Colonic mucosa (tissue), 4 donors: ENCODE measurements around the gene CLDND2. TPM values are rescaled to one million over a fixed set of nuclear protein-coding genes. Genes with fewer than 3 reads are reported as not detected.

Experiments
- DNase-seq: peaks from one replicate; pipeline ENCODE4 v3.0.0-alpha.2; 2020
- H3K27ac ChIP-seq: fragments of 200-600 bp; one replicate; pipeline ENCODE4 v1.8.0; 2021
- H3K27me3 ChIP-seq: fragments of 200-600 bp; one replicate; pipeline ENCODE4 v1.8.0; 2021
- H3K36me3 ChIP-seq: fragments of 200-600 bp; one replicate; pipeline ENCODE4 v1.8.0; 2021
- H3K4me1 ChIP-seq: fragments of 200-600 bp; one replicate; pipeline ENCODE4 v1.8.0; 2021; ENCODE audit warnings: mild to moderate bottlenecking
- H3K4me3 ChIP-seq: fragments of 200-600 bp; one replicate; pipeline ENCODE4 v1.8.0; 2021
- H3K9ac ChIP-seq, 2 donors: one replicate each; pipeline ENCODE4 v1.7.0; 2013; ENCODE audit warnings: control low read depth in 2 of 2, low read depth in 2 of 2, low read length in 2 of 2
- H3K9me3 ChIP-seq: fragments of 200-600 bp; one replicate; pipeline ENCODE4 v1.8.0; 2021
- intact Hi-C: fragments of 100-400 bp; cut with DNase I; formaldehyde crosslinking; loops from one replicate; pipeline ENCODE4 v1.14.1; 2022
- total RNA-seq, 2 donors: library from RNA; stranded (reverse); fragmentation: NEBNext Ultra II Directional in 1 of 2; extraction: Animal tissue kit (Norgen Biotek cat#: 25700) in 1 of 2; gene quantifications; one replicate each; pipeline ENCODE4 v1.2.1, GENCODE V29; 2021
- TF ChIP-seq, protein P1 (sequence below): fragments of 200-600 bp; IDR thresholded peaks from one replicate; pipeline ENCODE4 v1.8.0; 2022; ENCODE audit warnings: antibody characterized with exemption, mild to moderate bottlenecking
- donor health status: healthy.
- donor health status: DM: no; HTN: no; CAD: no.
- donor health status: DM: no; HTN: no; CAD: no.

The CLDND2 gene
- total RNA-seq, 2 donors from 2014 or later: 2.9 TPM; not detected in 1

DNA sequence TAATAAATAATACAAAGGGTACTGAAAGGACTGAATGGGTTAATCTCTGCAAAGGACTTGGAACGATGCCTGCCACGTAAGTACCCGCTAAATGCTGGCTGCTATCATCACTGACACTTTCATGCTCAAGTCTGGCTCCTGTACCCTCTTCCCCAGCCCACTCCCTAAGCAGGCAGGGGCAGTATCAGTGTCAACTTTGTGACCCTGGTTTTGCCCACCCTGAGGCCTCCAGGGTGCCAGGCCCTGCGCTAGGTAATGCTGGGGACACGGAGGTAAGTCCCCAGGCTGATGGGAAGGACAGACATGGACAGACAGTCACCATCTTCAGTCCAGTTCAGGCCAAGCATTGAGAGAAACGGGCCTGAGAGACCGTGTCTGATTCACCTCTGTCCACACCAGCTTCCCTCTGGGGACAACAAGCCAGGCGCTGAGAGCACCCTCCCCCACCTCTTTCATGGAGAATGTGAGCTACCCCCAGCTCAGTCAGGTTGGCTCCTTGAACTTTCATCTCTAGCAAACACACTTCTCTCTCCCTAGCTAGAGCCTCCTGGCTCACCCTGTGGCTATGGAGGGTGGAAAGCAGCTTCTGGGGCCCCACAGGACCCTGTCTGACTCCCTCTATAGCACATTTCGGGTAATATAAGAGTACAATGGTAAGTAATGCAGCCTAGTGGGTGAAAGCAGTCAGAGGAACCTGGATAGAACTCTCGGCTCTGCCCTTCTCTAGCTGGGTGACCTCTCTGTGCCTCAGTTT, 3.4 kb downstream of the CLDND2 start:
- no peaks in the 10 kb centered on the region for H3K36me3 ChIP-seq
- TF ChIP-seq, protein P1, sequence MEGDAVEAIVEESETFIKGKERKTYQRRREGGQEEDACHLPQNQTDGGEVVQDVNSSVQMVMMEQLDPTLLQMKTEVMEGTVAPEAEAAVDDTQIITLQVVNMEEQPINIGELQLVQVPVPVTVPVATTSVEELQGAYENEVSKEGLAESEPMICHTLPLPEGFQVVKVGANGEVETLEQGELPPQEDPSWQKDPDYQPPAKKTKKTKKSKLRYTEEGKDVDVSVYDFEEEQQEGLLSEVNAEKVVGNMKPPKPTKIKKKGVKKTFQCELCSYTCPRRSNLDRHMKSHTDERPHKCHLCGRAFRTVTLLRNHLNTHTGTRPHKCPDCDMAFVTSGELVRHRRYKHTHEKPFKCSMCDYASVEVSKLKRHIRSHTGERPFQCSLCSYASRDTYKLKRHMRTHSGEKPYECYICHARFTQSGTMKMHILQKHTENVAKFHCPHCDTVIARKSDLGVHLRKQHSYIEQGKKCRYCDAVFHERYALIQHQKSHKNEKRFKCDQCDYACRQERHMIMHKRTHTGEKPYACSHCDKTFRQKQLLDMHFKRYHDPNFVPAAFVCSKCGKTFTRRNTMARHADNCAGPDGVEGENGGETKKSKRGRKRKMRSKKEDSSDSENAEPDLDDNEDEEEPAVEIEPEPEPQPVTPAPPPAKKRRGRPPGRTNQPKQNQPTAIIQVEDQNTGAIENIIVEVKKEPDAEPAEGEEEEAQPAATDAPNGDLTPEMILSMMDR: no peak
- peak overlapping the region; percentile 76 for H3K4me3 ChIP-seq
- no peaks in the 10 kb centered on the region for H3K27me3 ChIP-seq
- intact Hi-C loops: no loop called here
- peaks cover 10% of the 10 kb centered on the region for H3K4me1 ChIP-seq
- no peaks in the 10 kb centered on the region for H3K9me3 ChIP-seq
- H3K27ac ChIP-seq: peak overlapping the region; percentile 91
- H3K9ac ChIP-seq: peak overlapping the region; percentile 96 to 99
- peak; percentile 53 for DNase-seq

DNA sequence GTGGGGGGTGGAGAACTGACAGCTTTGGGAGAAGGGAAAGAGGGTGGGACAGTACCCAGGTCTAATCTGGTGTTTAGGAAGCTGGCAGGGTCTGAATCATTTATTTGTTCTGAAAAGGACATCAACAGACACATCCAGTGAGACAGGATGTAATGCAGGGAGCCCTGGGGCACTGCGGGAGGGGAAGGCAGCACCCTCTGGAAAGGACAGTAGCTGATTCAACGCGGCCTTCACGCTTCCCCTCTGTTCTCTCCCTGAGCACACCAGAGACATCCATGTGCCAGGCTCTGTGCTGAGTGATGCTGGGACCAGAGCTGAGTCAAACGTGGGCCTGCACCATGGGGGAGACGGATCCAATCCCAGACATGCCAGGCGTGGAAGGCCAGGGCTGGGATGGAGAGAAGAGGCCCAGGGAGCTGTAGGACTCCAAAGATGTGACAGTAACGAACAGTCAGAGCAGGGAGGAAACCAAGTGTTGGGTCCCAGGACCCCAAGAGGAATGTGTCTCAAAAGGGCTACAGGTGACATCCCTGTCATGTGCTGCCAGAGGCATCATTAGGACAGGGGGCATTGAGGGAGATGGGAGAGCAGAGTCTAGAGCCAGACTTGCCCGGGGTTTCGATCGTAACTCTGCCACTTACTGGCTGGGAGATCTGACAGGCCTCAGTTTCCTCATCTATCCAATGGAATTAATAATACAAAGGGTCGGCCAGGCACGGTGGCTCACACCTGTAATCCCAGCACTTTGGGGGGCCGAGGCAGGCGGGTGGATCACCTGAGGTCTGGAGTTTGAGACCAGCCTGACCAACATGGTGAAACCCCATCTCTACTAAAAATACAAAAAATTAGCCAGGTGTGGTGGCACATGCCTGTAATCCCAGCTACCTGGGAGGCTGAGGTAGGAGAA, 4.3 kb downstream of the CLDND2 start:
- no peak for DNase-seq
- Histone ChIP-seq H3K36me3 (no peaks in the 10 kb centered on the region), H3K4me1 (peaks cover 10% of the 10 kb centered on the region), H3K9ac (peak overlapping the region in 1 of 2 donors; percentile 40), H3K27me3 (no peaks in the 10 kb centered on the region), H3K27ac (no peak overlapping the region), H3K4me3 (no peak overlapping the region), H3K9me3 (no peaks in the 10 kb centered on the region)
- intact Hi-C loops: no loop called here
- TF ChIP-seq, protein P1: no peak

DNA sequence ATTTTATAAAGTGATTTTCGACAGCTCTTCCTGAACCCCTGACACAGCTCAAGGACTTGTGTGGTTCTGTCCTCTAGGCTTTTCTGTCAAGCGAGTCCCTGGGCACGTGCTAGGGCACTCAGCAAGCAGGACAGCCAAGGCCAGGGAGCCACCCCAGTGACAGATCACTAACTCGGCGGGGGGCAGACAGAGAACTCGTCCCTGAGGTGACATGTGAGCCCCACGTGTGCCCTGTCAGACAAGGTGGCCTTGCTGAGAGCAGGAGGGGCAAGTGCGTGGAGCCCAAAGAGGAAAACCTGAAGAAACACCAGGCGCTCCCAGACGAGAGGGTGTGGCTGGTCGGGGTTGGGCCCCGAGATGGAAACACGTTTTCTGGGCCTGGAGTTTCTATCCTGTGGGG, 7.6 kb downstream of the CLDND2 start:
- peaks cover 6% of the 10 kb centered on the region for H3K4me1 ChIP-seq
- H3K27ac ChIP-seq: no peak overlapping the region
- no peaks in the 10 kb centered on the region for H3K9me3 ChIP-seq
- no peak overlapping the region for H3K4me3 ChIP-seq
- H3K36me3 ChIP-seq: no peaks in the 10 kb centered on the region
- H3K9ac ChIP-seq: no peak overlapping the region
- TF ChIP-seq, protein P1: no peak
- H3K27me3 ChIP-seq: no peaks in the 10 kb centered on the region
- intact Hi-C loops: no loop called here
- no peak for DNase-seq

DNA sequence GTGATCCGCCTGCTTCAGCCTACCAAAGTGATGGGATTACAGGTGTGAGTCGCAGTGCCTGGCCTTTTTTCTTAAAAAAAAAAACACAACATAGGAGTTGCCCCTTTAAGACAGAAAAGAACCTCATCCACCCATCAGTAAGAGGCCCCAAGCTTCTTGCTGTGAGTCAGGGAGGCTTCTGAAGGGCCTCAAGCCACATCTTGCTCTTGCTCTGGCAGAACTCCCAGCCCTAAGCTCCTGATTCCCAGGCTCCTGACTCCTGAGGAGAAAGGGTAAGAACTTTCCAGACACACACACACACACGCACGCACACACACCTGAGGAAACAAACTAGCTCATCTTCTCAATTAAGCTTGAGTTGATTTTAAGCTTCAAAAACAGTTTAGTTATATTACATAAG, 9.5 kb downstream of the CLDND2 start:
- DNase-seq: no peak
- TF ChIP-seq, protein P1: no peak
- H3K9ac ChIP-seq: no peak overlapping the region
- H3K4me1 ChIP-seq: no peaks in the 10 kb centered on the region
- no peaks in the 10 kb centered on the region for H3K27me3 ChIP-seq
- H3K9me3 ChIP-seq: no peaks in the 10 kb centered on the region
- H3K36me3 ChIP-seq: no peaks in the 10 kb centered on the region
- intact Hi-C loops: no loop called here
- H3K4me3 ChIP-seq: no peak overlapping the region
- no peak overlapping the region for H3K27ac ChIP-seq

DNA sequence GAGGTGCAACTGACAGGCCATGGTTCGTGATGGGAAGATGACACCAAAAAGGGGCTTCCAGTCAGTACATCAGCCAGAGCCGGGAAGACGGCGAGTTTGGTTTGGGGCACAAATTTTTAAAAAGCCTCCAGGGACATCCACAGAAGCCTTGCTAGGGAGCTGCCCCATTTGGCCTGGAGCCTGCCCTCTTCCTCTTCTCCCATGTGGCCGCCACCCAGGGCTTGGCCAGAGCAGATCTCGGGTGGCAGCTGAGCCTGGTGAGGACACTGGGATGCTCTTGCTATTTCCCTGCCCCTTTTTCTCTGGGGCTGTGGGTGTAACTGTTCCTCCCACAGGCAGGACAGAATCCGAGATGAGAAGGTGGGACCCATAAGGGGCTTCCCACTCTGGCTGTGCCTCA, 10.9 kb downstream of the CLDND2 start:
- DNase-seq: no peak
- H3K27me3 ChIP-seq: no peaks in the 10 kb centered on the region
- TF ChIP-seq, protein P1: no peak

More for the DNA sequence above, 10.9 kb downstream of the CLDND2 start:
- no peaks in the 10 kb centered on the region for H3K4me1 ChIP-seq
- H3K36me3 ChIP-seq: no peaks in the 10 kb centered on the region
- H3K9me3 ChIP-seq: no peaks in the 10 kb centered on the region
- no peak overlapping the region for H3K4me3 ChIP-seq
- intact Hi-C loops: no loop called here
- H3K9ac ChIP-seq: no peak overlapping the region
- no peak overlapping the region for H3K27ac ChIP-seq
